ENCODE results near the gene KATNB1.
A peak's percentile ranks its signal among the peaks of the same experiment; 100 is the strongest.
"Not testable (repeated sequence)": the region's sequence is repeated elsewhere in the genome, so short reads cannot be mapped to it uniquely, and the experiment has no call there.

Gene KATNB1

GRCh38 chr16:57703416-57704010 lies 32.1 kb upstream of the KATNB1 start:
- no peak for DNase-seq

GRCh38 chr16:57704011-57704904 lies 31.3 kb upstream of the KATNB1 start:
- no peak for DNase-seq

- no peak for DNase-seq
These were observed 30.4 kb upstream of the KATNB1 start for GRCh38 chr16:57704905-57705852.

- no peak for DNase-seq
These were observed 28.9 kb upstream of the KATNB1 start for GRCh38 chr16:57706717-57707116.

- no peak for DNase-seq
These were observed 28.2 kb upstream of the KATNB1 start for GRCh38 chr16:57707331-57707730.

- DNase-seq, result no peak
These were observed 27.4 kb upstream of the KATNB1 start for GRCh38 chr16:57708168-57708567.

- no peak for DNase-seq
These were observed 25.9 kb upstream of the KATNB1 start for GRCh38 chr16:57709663-57710062.

GRCh38 chr16:57711346-57711745 lies 24.2 kb upstream of the KATNB1 start:
- DNase-seq, result no peak

- no peak for DNase-seq
These were observed 23.6 kb upstream of the KATNB1 start for GRCh38 chr16:57711993-57712392.

- DNase-seq, result not testable (repeated sequence)
These were observed 23.0 kb upstream of the KATNB1 start for GRCh38 chr16:57712569-57712968.

- DNase-seq, result no peak
These were observed 22.0 kb upstream of the KATNB1 start for GRCh38 chr16:57713596-57713995.

- no peak for DNase-seq
These were observed 21.5 kb upstream of the KATNB1 start for GRCh38 chr16:57714047-57714446.

GRCh38 chr16:57720142-57720575 lies 15.4 kb upstream of the KATNB1 start:
- peak; percentile 46 to 64 for DNase-seq

GRCh38 chr16:57721356-57722209 lies 14.0 kb upstream of the KATNB1 start:
- DNase-seq, result no peak

- no peak for DNase-seq
These were observed 13.4 kb upstream of the KATNB1 start for GRCh38 chr16:57722210-57722499.

- DNase-seq, result no peak
These were observed 12.9 kb upstream of the KATNB1 start for GRCh38 chr16:57722651-57723050.

- DNase-seq, result no peak
These were observed 12.4 kb upstream of the KATNB1 start for GRCh38 chr16:57723170-57723569.

GRCh38 chr16:57724531-57724930 lies 11.0 kb upstream of the KATNB1 start:
- DNase-seq, result no peak

- no peak for DNase-seq
These were observed 10.4 kb upstream of the KATNB1 start for GRCh38 chr16:57725151-57725550.

GRCh38 chr16:57725554-57725953 lies 10.0 kb upstream of the KATNB1 start:
- DNase-seq, result no peak

GRCh38 chr16:57725976-57726375 lies 9.6 kb upstream of the KATNB1 start:
- DNase-seq, result no peak

- no peak for DNase-seq
These were observed 9.1 kb upstream of the KATNB1 start for GRCh38 chr16:57726433-57726947.

All from CD4-positive, alpha-beta T cell treated with Interleukin-4 for 1 hour (primary cell).